Glutamatergic neuron (in vitro differentiated cells): ENCODE data around the gene ABCF2. TPM values are rescaled to one million over a fixed set of nuclear protein-coding genes. Genes with fewer than 3 reads are reported as not detected.
A peak's percentile ranks its signal among the peaks of the same experiment; 100 is the strongest.

Experiments
- DNase-seq: peaks from one replicate; pipeline ENCODE4 v3.0.0; 2022
- H3K27ac Mint-ChIP-seq: one replicate; pipeline ENCODE4 v1.8.0; 2020; ENCODE audit warnings: mild to moderate bottlenecking, mixed read lengths, inconsistent platforms; ENCODE audit not compliant: unreplicated experiment
- H3K27me3 Mint-ChIP-seq: one replicate; pipeline ENCODE4 v1.8.0; 2020; ENCODE audit warnings: mild to moderate bottlenecking, moderate library complexity, mixed read lengths, inconsistent platforms; ENCODE audit not compliant: unreplicated experiment
- H3K36me3 Mint-ChIP-seq: one replicate; pipeline ENCODE4 v1.8.0; 2020; ENCODE audit warnings: mild to moderate bottlenecking, mixed read lengths, inconsistent platforms; ENCODE audit not compliant: unreplicated experiment
- H3K4me1 Mint-ChIP-seq: one replicate; pipeline ENCODE4 v1.8.0; 2020; ENCODE audit warnings: mild to moderate bottlenecking, low read depth, mixed read lengths, inconsistent platforms; ENCODE audit not compliant: unreplicated experiment
- H3K4me3 Mint-ChIP-seq: one replicate; pipeline ENCODE4 v1.8.0; 2020; ENCODE audit warnings: mild to moderate bottlenecking, mixed read lengths, inconsistent platforms; ENCODE audit not compliant: unreplicated experiment
- H3K9me3 Mint-ChIP-seq: one replicate; pipeline ENCODE4 v1.8.0; 2020; ENCODE audit warnings: mild to moderate bottlenecking, moderate library complexity, mixed read lengths, inconsistent platforms; ENCODE audit not compliant: unreplicated experiment
- CTCF ChIP-seq: fragments of 200-600 bp; sonication (generic); IDR thresholded peaks from one replicate; pipeline ENCODE4 v1.5.0; 2021; ENCODE audit not compliant: partially characterized antibody, unreplicated experiment
- total RNA-seq: library from RNA; stranded (reverse); fragmentation: NEBNext Ultra II Directional; extraction: Animal tissue kit (Norgen Biotek cat#: 25700); gene quantifications from one replicate; pipeline ENCODE4 v1.2.1, GENCODE V29; 2021; ENCODE audit not compliant: unreplicated experiment

Gene ABCF2
- total RNA-seq, 1 donor from 2014 or later: 39.1 TPM

DNA sequence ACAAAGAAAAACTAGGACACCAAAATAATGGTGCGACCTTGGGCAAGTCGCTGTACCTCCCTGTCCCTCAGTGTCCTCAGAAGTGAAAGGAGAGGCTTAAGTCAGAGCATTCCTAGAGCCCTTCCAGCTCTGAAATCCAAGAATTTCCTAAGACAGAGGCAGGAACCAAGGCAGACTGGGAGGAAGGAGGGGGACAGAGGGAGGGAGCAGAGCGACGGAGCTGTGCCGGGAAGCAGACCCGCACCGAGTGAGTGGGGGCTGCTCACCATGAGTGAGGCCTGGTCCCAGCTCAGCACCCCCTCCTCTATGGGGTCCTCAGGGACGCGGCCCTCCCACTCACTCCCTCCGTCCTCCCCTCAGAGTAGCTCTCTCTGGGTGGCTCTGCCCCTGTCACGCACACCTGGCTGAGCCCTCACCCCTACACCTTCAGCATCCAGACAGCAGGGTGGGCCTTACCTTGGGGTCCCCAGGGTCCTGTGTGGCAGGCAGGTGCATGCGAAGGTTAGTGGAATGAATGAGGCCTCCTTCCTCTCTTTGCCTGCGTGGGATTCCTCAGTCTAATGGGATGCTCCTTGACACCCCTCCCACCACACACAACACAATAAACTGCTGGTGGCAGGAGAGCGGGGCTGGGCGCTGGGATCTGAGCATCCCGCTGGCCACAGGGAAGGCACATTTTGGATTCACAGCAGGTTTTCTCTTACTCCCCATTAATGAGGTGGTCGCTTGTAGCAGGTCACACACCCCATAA, 26.1 kb upstream of the ABCF2 start:
- Mint-ChIP-seq H3K4me3 (peak overlapping the region; percentile 93), H3K9me3 (peaks cover 19% of the 10 kb centered on the region), H3K27ac (peak overlapping the region; percentile 99), H3K4me1 (peaks cover 12% of the 10 kb centered on the region), H3K36me3 (peaks cover 6% of the 10 kb centered on the region), H3K27me3 (peaks cover 41% of the 10 kb centered on the region)
- TF ChIP-seq CTCF: no peak
- DNase-seq: no peak

GRCh38 chr7:151252561-151252835, 25.5 kb upstream of the ABCF2 start:
- Mint-ChIP-seq H3K4me1 (peaks cover 15% of the 10 kb centered on the region), H3K36me3 (peaks cover 6% of the 10 kb centered on the region), H3K4me3 (peak overlapping the region; percentile 93), H3K9me3 (peaks cover 19% of the 10 kb centered on the region), H3K27ac (peak overlapping the region; percentile 99), H3K27me3 (peaks cover 40% of the 10 kb centered on the region)
- no peak for DNase-seq
- TF ChIP-seq CTCF: no peak

GRCh38 chr7:151251689-151252560, 24.9 kb upstream of the ABCF2 start:
- peak overlapping the region; percentile 99 for H3K27ac Mint-ChIP-seq
- H3K4me3 Mint-ChIP-seq: peak overlapping the region; percentile 93
- peaks cover 42% of the 10 kb centered on the region for H3K27me3 Mint-ChIP-seq
- TF ChIP-seq CTCF: no peak
- peak; percentile 87 for DNase-seq
- peaks cover 6% of the 10 kb centered on the region for H3K36me3 Mint-ChIP-seq
- peaks cover 15% of the 10 kb centered on the region for H3K4me1 Mint-ChIP-seq
- peaks cover 19% of the 10 kb centered on the region for H3K9me3 Mint-ChIP-seq

DNA sequence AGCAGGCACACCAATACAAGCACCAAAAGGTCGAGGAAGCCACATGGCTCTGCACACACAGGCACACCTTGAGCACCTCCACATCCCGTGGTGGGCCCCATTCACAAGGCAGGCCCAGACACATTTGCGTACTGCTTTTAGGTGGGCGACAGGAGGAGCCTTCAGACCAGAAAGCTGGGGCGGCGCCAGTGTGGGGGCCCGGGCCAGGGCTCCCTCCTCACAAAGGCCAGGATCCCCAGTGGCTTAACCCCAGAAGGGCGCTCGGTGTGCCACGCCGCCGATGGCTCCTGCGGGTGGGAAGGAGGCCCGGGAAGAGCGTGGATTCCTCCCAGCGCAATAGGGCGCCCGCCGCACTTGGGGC, 24.3 kb upstream of the ABCF2 start:
- DNase-seq: no peak
- peak overlapping the region; percentile 87 for H3K4me3 Mint-ChIP-seq
- peaks cover 15% of the 10 kb centered on the region for H3K4me1 Mint-ChIP-seq
- H3K36me3 Mint-ChIP-seq: peaks cover 6% of the 10 kb centered on the region
- H3K27ac Mint-ChIP-seq: peak overlapping the region; percentile 87
- peaks cover 19% of the 10 kb centered on the region for H3K9me3 Mint-ChIP-seq
- no peak for TF ChIP-seq CTCF
- peaks cover 42% of the 10 kb centered on the region for H3K27me3 Mint-ChIP-seq
